SK-N-SH (cell line): ENCODE results near the gene OSBPL2. TPM values are rescaled to one million over a fixed set of nuclear protein-coding genes. Genes with fewer than 3 reads are reported as not detected.

Source experiments
- CTCF ChIA-PET: fragments of 300-600, 350-600 bp; formaldehyde crosslinking; extraction: SDS; loops from one replicate; lab custom pipeline; 2021; lab: Yijun Ruan, JAX
- POLR2A ChIA-PET: fragments of 350-600 bp; sonication (Branson Sonifier 250); formaldehyde crosslinking; extraction: SDS; loops from one replicate; lab custom pipeline; 2020; ENCODE audit warnings: antibody characterized with exemption, inconsistent platforms; lab: Yijun Ruan, JAX
- DNase-seq: peaks from one replicate; pipeline ENCODE4 v3.0.0; 2012
- H2AFZ ChIP-seq: fragments of 200-600 bp; sonication (generic); 2 replicates; pipeline ENCODE4 v1.8.1; 2016; ENCODE audit warnings: antibody characterized with exemption, mild to moderate bottlenecking, low read depth
- H3F3A ChIP-seq: fragments of 200-600 bp; sonication (generic); replicated peaks from 2 replicates; pipeline ENCODE3; 2016; ENCODE audit warnings: antibody characterized with exemption, mild to moderate bottlenecking; ENCODE audit not compliant: insufficient read depth
- H3K27ac ChIP-seq, 2 experiments: fragments of 200-500 bp in 1 of 2; fragments of 200-600 bp in 1 of 2; sonication (Bioruptor generic) in 1 of 2; sonication (generic), shearing (Covaris generic) in 1 of 2; 2 replicates each; pipeline versions ENCODE4 v1.5.1 to v1.6.1; 2014 to 2016; ENCODE audit warnings: low read depth in 2 of 2, inconsistent platforms in 1 of 2, low read length in 1 of 2, mild to moderate bottlenecking in 1 of 2, mixed read lengths in 1 of 2
- H3K27me3 ChIP-seq: fragments of 200-600 bp; sonication (generic), shearing (Covaris generic); 2 replicates; pipeline ENCODE4 v1.6.1; 2016; ENCODE audit warnings: mixed run types; ENCODE audit not compliant: insufficient read depth
- H3K36me3 ChIP-seq, 2 experiments: fragments of 200-500 bp in 1 of 2; fragments of 200-600 bp in 1 of 2; sonication (Bioruptor generic) in 1 of 2; sonication (generic) in 1 of 2; replicated peaks in 1 of 2; 2 replicates each; pipeline versions ENCODE3 to v1.5.1; 2014 to 2016; ENCODE audit warnings: low read length in 1 of 2, mild to moderate bottlenecking in 1 of 2; ENCODE audit not compliant: insufficient read depth in 2 of 2, control insufficient read depth in 1 of 2
- H3K4me1 ChIP-seq, 2 experiments: fragments of 200-500 bp in 1 of 2; fragments of 200-600 bp in 1 of 2; sonication (Bioruptor generic) in 1 of 2; sonication (generic), shearing (Covaris generic) in 1 of 2; 2 replicates each; pipeline versions ENCODE4 v1.5.1 to v1.6.1; 2014 to 2016; ENCODE audit warnings: low read depth in 1 of 2, low read length in 1 of 2, mixed run types in 1 of 2; ENCODE audit not compliant: insufficient read depth in 2 of 2, control insufficient read depth in 1 of 2
- H3K4me2 ChIP-seq: fragments of 200-600 bp; sonication (generic), shearing (Covaris generic); 2 replicates; pipeline ENCODE4 v1.6.1; 2017; ENCODE audit warnings: mixed run types
- H3K4me3 ChIP-seq, 2 experiments: fragments of 200-500 bp in 1 of 2; fragments of 200-600 bp in 1 of 2; sonication (Bioruptor generic) in 1 of 2; sonication (generic), shearing (Covaris generic) in 1 of 2; 2 replicates each; pipeline versions ENCODE4 v1.5.1 to v1.8.1; 2014 to 2016; ENCODE audit warnings: low read depth in 2 of 2, inconsistent platforms in 1 of 2, low read length in 1 of 2, mild to moderate bottlenecking in 1 of 2, mixed read lengths in 1 of 2, moderate library complexity in 1 of 2
- H3K79me2 ChIP-seq: fragments of 200-600 bp; sonication (generic); 2 replicates; pipeline ENCODE4 v1.8.1; 2017; ENCODE audit warnings: mild to moderate bottlenecking; ENCODE audit not compliant: insufficient read depth
- H3K9ac ChIP-seq: fragments of 200-600 bp; sonication (generic); 2 replicates; pipeline ENCODE4 v1.6.1; 2017; ENCODE audit warnings: mixed run types
- H3K9me2 ChIP-seq: fragments of 200-600 bp; sonication (generic); 2 replicates; pipeline ENCODE4 v1.6.1; 2017; ENCODE audit warnings: mixed run types
- H3K9me3 ChIP-seq: fragments of 200-600 bp; sonication (generic); 2 replicates; pipeline ENCODE4 v1.6.1; 2017; ENCODE audit warnings: mixed run types, mild to moderate bottlenecking, moderate library complexity
- H4K20me1 ChIP-seq: fragments of 200-600 bp; sonication (generic); 2 replicates; pipeline ENCODE4 v1.6.1; 2017; ENCODE audit warnings: mild to moderate bottlenecking, mixed run types; ENCODE audit not compliant: insufficient read depth
- EP300 ChIP-seq, 2 experiments: IDR thresholded peaks; 2 replicates each; pipeline versions ENCODE4 v1.4.0 to v1.6.1; 2012; ENCODE audit warnings: borderline replicate concordance in 1 of 2, low read depth in 1 of 2, low read length in 1 of 2
- EZH2phosphoT487 ChIP-seq: fragments of 200-600 bp; sonication (generic); IDR thresholded peaks from 2 replicates; pipeline ENCODE4 v1.6.1; 2017; ENCODE audit warnings: low read depth, mixed run types, mild to moderate bottlenecking, antibody characterized with exemption, moderate library complexity, borderline replicate concordance
- FOXJ3 ChIP-seq: sonication (generic); formaldehyde crosslinking; IDR thresholded peaks from 2 replicates; pipeline ENCODE4 v1.5.1; 2020; ENCODE audit warnings: mild to moderate bottlenecking, missing genetic modification reagents
- FOXM1 ChIP-seq: IDR thresholded peaks from 2 replicates; pipeline ENCODE4 v1.4.0; 2012; ENCODE audit warnings: low read depth, mild to moderate bottlenecking
- GATA2 ChIP-seq: sonication (generic); formaldehyde crosslinking; IDR thresholded peaks from 2 replicates; pipeline ENCODE4 v1.5.0; 2020; ENCODE audit warnings: mild to moderate bottlenecking, missing genetic modification reagents
- MEF2A ChIP-seq: IDR thresholded peaks from 2 replicates; pipeline ENCODE4 v1.4.0; 2012; ENCODE audit warnings: low read depth, borderline replicate concordance
- PBX3 ChIP-seq: IDR thresholded peaks from 2 replicates; pipeline ENCODE4; 2012
- POLR2AphosphoS5 ChIP-seq: IDR thresholded peaks from 2 replicates; pipeline ENCODE4 v1.6.1; 2012; ENCODE audit warnings: low read depth, low read length
- RAD21 ChIP-seq: IDR thresholded peaks from 2 replicates; pipeline ENCODE4 v1.6.1; 2012; ENCODE audit warnings: mild to moderate bottlenecking, low read length
- RCOR1 ChIP-seq: fragments of 150-350 bp; IDR thresholded peaks from 2 replicates; pipeline ENCODE4 v1.6.1; 2017; ENCODE audit warnings: antibody characterized with exemption, low read length
- RXRA ChIP-seq: IDR thresholded peaks from 2 replicates; pipeline ENCODE4 v1.4.0; 2012; ENCODE audit warnings: low read depth, mild to moderate bottlenecking, borderline replicate concordance
- SIN3A ChIP-seq: IDR thresholded peaks from 2 replicates; pipeline ENCODE4 v1.6.1; 2012; ENCODE audit warnings: low read depth, mild to moderate bottlenecking, low read length, moderate library complexity, borderline replicate concordance
- SMC3 ChIP-seq: IDR thresholded peaks from 2 replicates; pipeline ENCODE4 v1.6.1; 2012; ENCODE audit warnings: low read depth, low read length, improper control_type of control experiment
- TAF1 ChIP-seq: IDR thresholded peaks from 2 replicates; pipeline ENCODE4 v1.6.1; 2012; ENCODE audit warnings: low read depth, mild to moderate bottlenecking, low read length, moderate library complexity, borderline replicate concordance
- ZBTB33 ChIP-seq: IDR thresholded peaks from 2 replicates; pipeline ENCODE4 v1.4.0; 2012; ENCODE audit warnings: low read depth, borderline replicate concordance
- WGBS: methylation state at CpG from one replicate; pipeline ENCODE4 v1.1.6; 2017; ENCODE audit warnings: low lambda C conversion rate; 5-methylcytosine and 5-hydroxymethylcytosine counted together
- polyA plus RNA-seq, 3 experiments: library from polyadenylated mRNA; depleted of rRNA; stranded (reverse); fragments of >200 nt; gene quantifications; 2 replicates each; pipeline ENCODE4 v1.2.3, GENCODE V29; 2012
- TF ChIP-seq, protein P1 (sequence below): IDR thresholded peaks from 2 replicates; pipeline ENCODE4 v1.6.1; 2012; ENCODE audit warnings: mild to moderate bottlenecking, low read depth, low read length, moderate library complexity
- TF ChIP-seq, protein P2 (sequence below): fragments of 200-600 bp; sonication (generic); IDR thresholded peaks from 2 replicates; pipeline ENCODE4 v1.6.1; 2017; ENCODE audit warnings: antibody characterized with exemption, mild to moderate bottlenecking, moderate library complexity

OSBPL2 gene
- polyA plus RNA-seq, 1 of the 3 experiments (the other 2 are of a cell fraction): 17.7 TPM

- TF ChIP-seq GATA2 (CRISPR knock-in tag) (no peak), RCOR1 (no peak), EP300 (IDR thresholded peaks at IDR 0.05; ENCODE audit: borderline replicate concordance in 1 of 2, low read depth in 1 of 2, low read length in 1 of 2) (no peak), PBX3 (no peak), TAF1 (no peak)
These were observed 30.1 kb upstream of the OSBPL2 start (continued) for GRCh38 chr20:62208061-62208794.

DNA sequence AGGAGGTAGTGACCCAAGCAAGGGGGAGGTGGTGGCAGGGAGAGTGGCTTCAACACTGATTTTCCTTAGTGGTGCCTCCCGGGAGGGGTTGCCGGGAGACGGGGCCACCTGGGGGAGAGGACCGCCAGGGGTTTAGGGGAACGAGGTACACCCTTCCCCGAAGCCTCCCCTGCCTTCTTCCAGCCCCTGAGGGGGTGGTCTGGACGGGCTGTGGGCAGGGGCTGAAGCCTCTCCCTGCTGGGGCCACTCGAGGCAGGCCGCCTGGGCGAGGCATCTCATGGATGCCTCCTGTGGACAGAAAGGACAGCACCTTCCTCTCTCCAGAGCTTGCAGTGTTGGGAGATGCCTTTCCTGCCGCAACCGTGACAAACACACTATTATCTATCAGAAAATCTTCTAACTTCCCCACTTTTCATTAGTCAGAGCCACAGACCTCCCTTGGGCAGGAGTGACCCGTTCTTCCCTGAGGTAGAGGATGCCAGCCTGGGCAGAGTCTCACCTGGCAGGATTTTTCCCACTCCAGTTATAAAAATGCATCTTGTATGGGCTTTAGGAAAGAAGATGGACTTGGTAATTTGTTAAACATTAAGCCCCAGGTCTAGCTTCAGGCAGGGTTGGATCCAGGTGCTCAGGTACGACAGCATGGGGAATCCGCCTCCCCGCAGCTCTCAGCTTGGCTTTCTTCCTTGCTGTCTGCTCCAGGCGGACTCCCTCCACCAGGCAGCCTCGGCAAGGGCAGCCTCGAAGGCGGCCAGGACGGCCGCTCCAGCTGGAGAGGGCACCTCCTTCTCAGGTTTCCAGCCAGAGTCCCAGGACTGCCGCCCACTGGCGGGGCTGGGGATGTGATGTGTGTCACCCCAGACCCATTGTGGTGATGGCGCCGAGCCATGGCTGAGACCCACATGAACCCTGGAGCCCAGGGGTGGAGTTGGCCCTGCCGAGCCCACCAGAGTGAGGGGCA lies 29.2 kb upstream of the OSBPL2 start:
- ChIA-PET CTCF (interaction anchor here (1.3 kb wide), 1 partner anchor 173 kb away, joined by 3 read pairs; no protein-coding TSS in a partner anchor), POLR2A (no interaction called here)
- H3K9ac ChIP-seq: no peak overlapping the region
- no peaks in the 10 kb centered on the region for H3K9me2 ChIP-seq
- no peaks in the 10 kb centered on the region for H3K9me3 ChIP-seq
- no peaks in the 10 kb centered on the region for H3K79me2 ChIP-seq
- H3K27ac ChIP-seq: no peak overlapping the region
- H3K36me3 ChIP-seq: no peaks in the 10 kb centered on the region
- peaks cover 0 to 7% of the 10 kb centered on the region in 2 experiments; a peak in 1 of 4 replicates for H3K4me1 ChIP-seq
- no peak overlapping the region for H2AFZ ChIP-seq
- peak; percentile 42 for DNase-seq
- no peak overlapping the region for H3K4me2 ChIP-seq
- no peaks in the 10 kb centered on the region for H3K27me3 ChIP-seq
- H3F3A ChIP-seq: no peaks in the 10 kb centered on the region
- H4K20me1 ChIP-seq: no peaks in the 10 kb centered on the region
- WGBS: 76% methylated on average over 20 of the region's 27 CpGs
- no peak overlapping the region for H3K4me3 ChIP-seq
- TF ChIP-seq RXRA (no peak), FOXM1 (no peak), EZH2phosphoT487 (no peak), SMC3 (no peak), RCOR1 (no peak), PBX3 (no peak), POLR2AphosphoS5 (no peak), SIN3A (no peak), FOXJ3 (no peak), MEF2A (no peak), RAD21 (no peak), ZBTB33 (no peak), GATA2 (CRISPR knock-in tag) (no peak)
- TF ChIP-seq, protein P1, sequence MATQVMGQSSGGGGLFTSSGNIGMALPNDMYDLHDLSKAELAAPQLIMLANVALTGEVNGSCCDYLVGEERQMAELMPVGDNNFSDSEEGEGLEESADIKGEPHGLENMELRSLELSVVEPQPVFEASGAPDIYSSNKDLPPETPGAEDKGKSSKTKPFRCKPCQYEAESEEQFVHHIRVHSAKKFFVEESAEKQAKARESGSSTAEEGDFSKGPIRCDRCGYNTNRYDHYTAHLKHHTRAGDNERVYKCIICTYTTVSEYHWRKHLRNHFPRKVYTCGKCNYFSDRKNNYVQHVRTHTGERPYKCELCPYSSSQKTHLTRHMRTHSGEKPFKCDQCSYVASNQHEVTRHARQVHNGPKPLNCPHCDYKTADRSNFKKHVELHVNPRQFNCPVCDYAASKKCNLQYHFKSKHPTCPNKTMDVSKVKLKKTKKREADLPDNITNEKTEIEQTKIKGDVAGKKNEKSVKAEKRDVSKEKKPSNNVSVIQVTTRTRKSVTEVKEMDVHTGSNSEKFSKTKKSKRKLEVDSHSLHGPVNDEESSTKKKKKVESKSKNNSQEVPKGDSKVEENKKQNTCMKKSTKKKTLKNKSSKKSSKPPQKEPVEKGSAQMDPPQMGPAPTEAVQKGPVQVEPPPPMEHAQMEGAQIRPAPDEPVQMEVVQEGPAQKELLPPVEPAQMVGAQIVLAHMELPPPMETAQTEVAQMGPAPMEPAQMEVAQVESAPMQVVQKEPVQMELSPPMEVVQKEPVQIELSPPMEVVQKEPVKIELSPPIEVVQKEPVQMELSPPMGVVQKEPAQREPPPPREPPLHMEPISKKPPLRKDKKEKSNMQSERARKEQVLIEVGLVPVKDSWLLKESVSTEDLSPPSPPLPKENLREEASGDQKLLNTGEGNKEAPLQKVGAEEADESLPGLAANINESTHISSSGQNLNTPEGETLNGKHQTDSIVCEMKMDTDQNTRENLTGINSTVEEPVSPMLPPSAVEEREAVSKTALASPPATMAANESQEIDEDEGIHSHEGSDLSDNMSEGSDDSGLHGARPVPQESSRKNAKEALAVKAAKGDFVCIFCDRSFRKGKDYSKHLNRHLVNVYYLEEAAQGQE: no peak
- TF ChIP-seq, protein P2, sequence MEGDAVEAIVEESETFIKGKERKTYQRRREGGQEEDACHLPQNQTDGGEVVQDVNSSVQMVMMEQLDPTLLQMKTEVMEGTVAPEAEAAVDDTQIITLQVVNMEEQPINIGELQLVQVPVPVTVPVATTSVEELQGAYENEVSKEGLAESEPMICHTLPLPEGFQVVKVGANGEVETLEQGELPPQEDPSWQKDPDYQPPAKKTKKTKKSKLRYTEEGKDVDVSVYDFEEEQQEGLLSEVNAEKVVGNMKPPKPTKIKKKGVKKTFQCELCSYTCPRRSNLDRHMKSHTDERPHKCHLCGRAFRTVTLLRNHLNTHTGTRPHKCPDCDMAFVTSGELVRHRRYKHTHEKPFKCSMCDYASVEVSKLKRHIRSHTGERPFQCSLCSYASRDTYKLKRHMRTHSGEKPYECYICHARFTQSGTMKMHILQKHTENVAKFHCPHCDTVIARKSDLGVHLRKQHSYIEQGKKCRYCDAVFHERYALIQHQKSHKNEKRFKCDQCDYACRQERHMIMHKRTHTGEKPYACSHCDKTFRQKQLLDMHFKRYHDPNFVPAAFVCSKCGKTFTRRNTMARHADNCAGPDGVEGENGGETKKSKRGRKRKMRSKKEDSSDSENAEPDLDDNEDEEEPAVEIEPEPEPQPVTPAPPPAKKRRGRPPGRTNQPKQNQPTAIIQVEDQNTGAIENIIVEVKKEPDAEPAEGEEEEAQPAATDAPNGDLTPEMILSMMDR: no peak
